Measurements from ENCODE around the gene BOD1.

Gene BOD1

GRCh38 chr5:173573126-173573960 is 43.1 kb downstream of the BOD1 start:
- peak; percentile 61 for DNase-seq

GRCh38 chr5:173572431-173573125 is 43.9 kb downstream of the BOD1 start:
- no peak for DNase-seq

GRCh38 chr5:173570321-173571090 is 45.9 kb downstream of the BOD1 start:
- DNase-seq, result no peak

GRCh38 chr5:173568703-173569102 is 47.7 kb downstream of the BOD1 start:
- no peak for DNase-seq

- DNase-seq, result no peak
Observed at GRCh38 chr5:173568128-173568527, 48.3 kb downstream of the BOD1 start.

- no peak for DNase-seq
Observed at GRCh38 chr5:173567548-173567947, 48.9 kb downstream of the BOD1 start.

GRCh38 chr5:173565491-173566072 is 50.9 kb downstream of the BOD1 start:
- no peak for DNase-seq

- DNase-seq, result no peak
Observed at GRCh38 chr5:173564106-173564505, 52.3 kb downstream of the BOD1 start.

GRCh38 chr5:173563246-173563645 is 53.2 kb downstream of the BOD1 start:
- DNase-seq, result no peak

GRCh38 chr5:173562451-173562850 is 54.0 kb downstream of the BOD1 start:
- no peak for DNase-seq
